H9 (cell line): Measurements from ENCODE around the gene IGFBP3. TPM values are rescaled to one million over a fixed set of nuclear protein-coding genes. Genes with fewer than 3 reads are reported as not detected.

Experiments used
- DNase-seq: peaks from one replicate; pipeline ENCODE4 v3.0.0-alpha.2; 2017
- H2AFZ ChIP-seq: one replicate; pipeline ENCODE4 v1.6.1; 2013; ENCODE audit warnings: mild to moderate bottlenecking, low read length, control low read depth, moderate library complexity
- H2AK5ac ChIP-seq: 2 replicates; pipeline ENCODE4 v1.6.1; 2013; ENCODE audit warnings: low read length, control low read depth, mixed read lengths; ENCODE audit not compliant: insufficient read length
- H2BK120ac ChIP-seq: one replicate; pipeline ENCODE4 v1.6.1; 2013; ENCODE audit warnings: low read depth, mild to moderate bottlenecking, low read length, control low read depth, inconsistent platforms; ENCODE audit not compliant: poor library complexity, severe bottlenecking
- H2BK12ac ChIP-seq: 2 replicates; pipeline ENCODE4 v1.6.1; 2013; ENCODE audit warnings: low read length, control low read depth, mixed read lengths, low read depth; ENCODE audit not compliant: insufficient read length
- H2BK15ac ChIP-seq: 2 replicates; pipeline ENCODE4 v1.6.1; 2013; ENCODE audit warnings: low read depth, low read length, control low read depth
- H2BK20ac ChIP-seq: one replicate; pipeline ENCODE4 v1.6.1; 2013; ENCODE audit warnings: low read depth, mild to moderate bottlenecking, low read length, control low read depth, inconsistent platforms; ENCODE audit not compliant: poor library complexity, severe bottlenecking
- H2BK5ac ChIP-seq: 2 replicates; pipeline ENCODE4 v1.6.1; 2013; ENCODE audit warnings: low read length, control low read depth, mixed read lengths; ENCODE audit not compliant: insufficient read length
- H3K14ac ChIP-seq: 2 replicates; pipeline ENCODE4 v1.6.1; 2013; ENCODE audit warnings: low read length, control low read depth; ENCODE audit not compliant: insufficient read depth
- H3K18ac ChIP-seq: 2 replicates; pipeline ENCODE4 v1.6.1; 2013; ENCODE audit warnings: low read depth, mild to moderate bottlenecking, mixed read lengths, low read length, control low read depth; ENCODE audit not compliant: insufficient read length
- H3K23ac ChIP-seq: 2 replicates; pipeline ENCODE4 v1.6.1; 2013; ENCODE audit warnings: low read length, control low read depth, mixed read lengths, low read depth; ENCODE audit not compliant: insufficient read length
- H3K23me2 ChIP-seq: 2 replicates; pipeline ENCODE4 v1.6.1; 2013; ENCODE audit warnings: low read depth, mild to moderate bottlenecking, mixed read lengths, low read length, control low read depth; ENCODE audit not compliant: insufficient read length, poor library complexity, severe bottlenecking
- H3K27ac ChIP-seq: 2 replicates; pipeline ENCODE4 v1.5.1; 2013; ENCODE audit warnings: low read length, control low read depth, mixed read lengths, low read depth; ENCODE audit not compliant: insufficient read length
- H3K27me3 ChIP-seq: 2 replicates; pipeline ENCODE4 v1.6.1; 2013; ENCODE audit warnings: low read length, control low read depth, inconsistent platforms; ENCODE audit not compliant: insufficient read depth
- H3K4ac ChIP-seq: 2 replicates; pipeline ENCODE4 v1.6.1; 2013; ENCODE audit warnings: low read depth, mild to moderate bottlenecking, control low read depth, inconsistent platforms, low read length, moderate library complexity
- H3K4me1 ChIP-seq: 2 replicates; pipeline ENCODE4 v1.6.1; 2013; ENCODE audit warnings: low read length, control low read depth, inconsistent platforms; ENCODE audit not compliant: insufficient read depth
- H3K4me2 ChIP-seq: 2 replicates; pipeline ENCODE4 v1.6.1; 2013; ENCODE audit warnings: low read length, control low read depth, mixed read lengths; ENCODE audit not compliant: insufficient read length, insufficient read depth
- H3K56ac ChIP-seq: 2 replicates; pipeline ENCODE4 v1.6.1; 2013; ENCODE audit warnings: low read depth, mild to moderate bottlenecking, mixed read lengths, low read length, control low read depth; ENCODE audit not compliant: insufficient read length
- H3K79me1 ChIP-seq: 2 replicates; pipeline ENCODE4 v1.6.1; 2013; ENCODE audit warnings: low read depth, mild to moderate bottlenecking, moderate library complexity, low read length, control low read depth, inconsistent platforms; ENCODE audit not compliant: insufficient read depth, poor library complexity, severe bottlenecking
- H3K79me2 ChIP-seq: 2 replicates; pipeline ENCODE4 v1.6.1; 2013; ENCODE audit warnings: low read length, control low read depth, inconsistent platforms; ENCODE audit not compliant: insufficient read depth
- H3K9ac ChIP-seq: 2 replicates; pipeline ENCODE4 v1.6.1; 2013; ENCODE audit warnings: low read length, control low read depth, mixed read lengths; ENCODE audit not compliant: insufficient read length; ENCODE audit errors: extremely low read depth
- H3K9me3 ChIP-seq: one replicate; pipeline ENCODE4 v1.6.1; 2013; ENCODE audit warnings: low read depth, low read length, inconsistent platforms; ENCODE audit not compliant: control insufficient read depth
- H3T11ph ChIP-seq: one replicate; pipeline ENCODE4 v1.6.1; 2013; ENCODE audit warnings: mild to moderate bottlenecking, low read length, control low read depth, inconsistent platforms
- H4K20me1 ChIP-seq: one replicate; pipeline ENCODE4 v1.6.1; 2013; ENCODE audit not compliant: control insufficient read depth, insufficient read length, insufficient read depth
- H4K5ac ChIP-seq: 2 replicates; pipeline ENCODE4 v1.6.1; 2013; ENCODE audit warnings: low read depth, mild to moderate bottlenecking, mixed read lengths, low read length, control low read depth; ENCODE audit not compliant: insufficient read length
- H4K8ac ChIP-seq: replicated peaks from 2 replicates; pipeline ENCODE4 v1.6.1; 2013; ENCODE audit warnings: low read length, control low read depth, mixed read lengths, low read depth; ENCODE audit not compliant: insufficient read length
- H4K91ac ChIP-seq: 2 replicates; pipeline ENCODE4 v1.6.1; 2013; ENCODE audit warnings: low read depth, mild to moderate bottlenecking, moderate library complexity, mixed read lengths, low read length, control low read depth; ENCODE audit not compliant: insufficient read length
- H3K27ac Mint-ChIP-seq, 3 experiments: 2 replicates in 2 of 3; 3 replicates in 1 of 3; pipeline ENCODE4 v1.8.0; 2020 to 2021; ENCODE audit warnings: mixed read lengths in 3 of 3, mild to moderate bottlenecking in 1 of 3, moderate library complexity in 1 of 3
- H3K27me3 Mint-ChIP-seq: 2 replicates; pipeline ENCODE4 v1.8.0; 2021; ENCODE audit warnings: low read depth, mild to moderate bottlenecking, moderate library complexity, mixed read lengths
- H3K36me3 Mint-ChIP-seq, 3 experiments: 2 replicates in 2 of 3; 3 replicates in 1 of 3; pipeline ENCODE4 v1.8.0; 2020 to 2021; ENCODE audit warnings: low read depth in 3 of 3, mixed read lengths in 3 of 3; ENCODE audit not compliant: insufficient read depth in 1 of 3
- H3K4me1 Mint-ChIP-seq, 2 experiments: 2 replicates each; pipeline ENCODE4 v1.8.0; 2020; ENCODE audit warnings: mixed read lengths in 2 of 2
- H3K4me3 Mint-ChIP-seq, 2 experiments: 2 replicates in 1 of 2; 3 replicates in 1 of 2; pipeline ENCODE4 v1.8.0; 2020 to 2021; ENCODE audit warnings: mild to moderate bottlenecking in 2 of 2, mixed read lengths in 2 of 2, moderate library complexity in 1 of 2
- H3K9me3 Mint-ChIP-seq, 2 experiments: 2 replicates in 1 of 2; 3 replicates in 1 of 2; pipeline ENCODE4 v1.8.0; 2020; ENCODE audit warnings: mild to moderate bottlenecking in 2 of 2, mixed read lengths in 2 of 2, moderate library complexity in 1 of 2
- WGBS: extraction: QIAGEN DNeasy Blood & Tissue Kit; methylation state at CpG from one replicate; pipeline ENCODE4 v1.1.7; 2013; ENCODE audit warnings: missing lambda C conversion rate, low lambda C conversion rate, mixed read lengths; ENCODE audit not compliant: insufficient read length; ENCODE audit errors: extremely low coverage; 5-methylcytosine and 5-hydroxymethylcytosine counted together
- total RNA-seq: library from RNA; stranded (reverse); gene quantifications from 2 replicates; pipeline ENCODE4 v1.2.1, GENCODE V29; 2021
- TF ChIP-seq, protein P1 (sequence below): fragments of 200-600 bp; sonication (generic); conservative IDR thresholded peaks from 3 replicates; pipeline ENCODE4 v1.8.0; 2021; ENCODE audit warnings: antibody characterized with exemption, mild to moderate bottlenecking

IGFBP3 gene
- total RNA-seq, 1 experiment from 2014 or later = 10.0 TPM

GRCh38 chr7:45889367-45890067, 31.6 kb downstream of the IGFBP3 start:
- Histone ChIP-seq H4K20me1 (no peaks in the 10 kb centered on the region), H3K14ac (no peak overlapping the region), H3K9me3 (no peaks in the 10 kb centered on the region), H3K27me3 (peaks cover 14% of the 10 kb centered on the region; the same call in 1 of the 2 replicates), H2BK120ac (no peak overlapping the region), H3K4ac (no peak overlapping the region), H3K56ac (no peak overlapping the region), H3K9ac (no peak overlapping the region), H2AFZ (no peak overlapping the region), H3K23ac (no peak overlapping the region), H2BK5ac (no peak overlapping the region), H3K27ac (no peak overlapping the region), H4K91ac (no peak overlapping the region), H2AK5ac (no peak overlapping the region), H3K18ac (no peak overlapping the region), H3T11ph (no peak overlapping the region), H3K79me2 (no peaks in the 10 kb centered on the region), H3K4me2 (peak overlapping the region; percentile 44), H3K4me1 (peaks cover 3% of the 10 kb centered on the region), H2BK15ac (no peak overlapping the region), H4K8ac (no peak overlapping the region), H3K79me1 (no peaks in the 10 kb centered on the region), H3K23me2 (no peaks in the 10 kb centered on the region), H2BK20ac (no peak overlapping the region), H2BK12ac (no peak overlapping the region), H4K5ac (no peak overlapping the region)
- TF ChIP-seq, protein P1, sequence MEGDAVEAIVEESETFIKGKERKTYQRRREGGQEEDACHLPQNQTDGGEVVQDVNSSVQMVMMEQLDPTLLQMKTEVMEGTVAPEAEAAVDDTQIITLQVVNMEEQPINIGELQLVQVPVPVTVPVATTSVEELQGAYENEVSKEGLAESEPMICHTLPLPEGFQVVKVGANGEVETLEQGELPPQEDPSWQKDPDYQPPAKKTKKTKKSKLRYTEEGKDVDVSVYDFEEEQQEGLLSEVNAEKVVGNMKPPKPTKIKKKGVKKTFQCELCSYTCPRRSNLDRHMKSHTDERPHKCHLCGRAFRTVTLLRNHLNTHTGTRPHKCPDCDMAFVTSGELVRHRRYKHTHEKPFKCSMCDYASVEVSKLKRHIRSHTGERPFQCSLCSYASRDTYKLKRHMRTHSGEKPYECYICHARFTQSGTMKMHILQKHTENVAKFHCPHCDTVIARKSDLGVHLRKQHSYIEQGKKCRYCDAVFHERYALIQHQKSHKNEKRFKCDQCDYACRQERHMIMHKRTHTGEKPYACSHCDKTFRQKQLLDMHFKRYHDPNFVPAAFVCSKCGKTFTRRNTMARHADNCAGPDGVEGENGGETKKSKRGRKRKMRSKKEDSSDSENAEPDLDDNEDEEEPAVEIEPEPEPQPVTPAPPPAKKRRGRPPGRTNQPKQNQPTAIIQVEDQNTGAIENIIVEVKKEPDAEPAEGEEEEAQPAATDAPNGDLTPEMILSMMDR = no peak
- Mint-ChIP-seq H3K36me3 (no peaks in the 10 kb centered on the region), H3K9me3 (no peaks in the 10 kb centered on the region; a peak in 1 of 5 replicates), H3K27me3 (peaks cover 93% of the 10 kb centered on the region), H3K4me3 (peak overlapping the region; percentile 68 to 78; a peak in 4 of 5 replicates), H3K4me1 (peaks cover 14 to 21% of the 10 kb centered on the region in 2 experiments), H3K27ac (no peak overlapping the region; a peak in 1 of 7 replicates)
- DNase-seq = no peak
- WGBS = no CpG with 5 or more reads among the region's 8 CpGs
